Measurements from ENCODE around the gene UBA6.

The UBA6 gene

DNA sequence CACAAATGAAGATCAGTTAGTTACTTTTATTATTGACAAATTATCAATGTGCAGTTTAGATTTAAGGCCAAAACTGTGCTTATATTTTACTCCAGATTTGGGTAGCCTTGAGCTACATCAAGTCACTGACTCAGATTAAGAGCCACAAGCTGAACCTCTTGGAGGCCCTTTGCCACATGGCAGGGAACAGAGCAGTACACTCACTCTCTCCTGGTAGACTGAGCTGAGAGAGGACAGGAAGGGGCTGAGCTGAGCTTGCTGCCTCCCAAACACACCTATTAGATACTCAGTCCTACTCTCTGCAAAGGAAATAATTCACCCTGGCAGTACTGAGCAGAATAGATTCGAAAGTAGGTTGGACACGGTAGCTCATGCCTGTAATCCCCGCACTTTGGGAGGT lies 134.6 kb downstream of the UBA6 start:
- Histone ChIP-seq H3F3A (ENCODE audit: insufficient read depth, low read length) (no peaks in the 10 kb centered on the region), H3K27ac (ENCODE audit: low read length) (no peak overlapping the region), H3K4me1 (ENCODE audit: low read length) (peaks cover 3% of the 10 kb centered on the region), H2AFZ (ENCODE audit: low read length) (no peak overlapping the region), H3K79me2 (ENCODE audit: low read length) (no peaks in the 10 kb centered on the region), H3K4me3 (ENCODE audit: low read length) (no peak overlapping the region), H3K9me3 (replicated peaks; ENCODE audit: insufficient read depth, low read length) (no peaks in the 10 kb centered on the region), H3K9ac (ENCODE audit: low read length) (no peak overlapping the region), H3K36me3 (replicated peaks; ENCODE audit: insufficient read depth, low read length) (no peaks in the 10 kb centered on the region), H3K4me2 (ENCODE audit: low read depth, low read length) (no peak overlapping the region), H4K20me1 (ENCODE audit: insufficient read depth, low read length) (no peaks in the 10 kb centered on the region), H3K9me2 (replicated peaks; ENCODE audit: insufficient read depth, low read length) (no peaks in the 10 kb centered on the region), H3K27me3 (replicated peaks; ENCODE audit: insufficient read depth, low read length) (no peaks in the 10 kb centered on the region)
- TF ChIP-seq, protein P1, sequence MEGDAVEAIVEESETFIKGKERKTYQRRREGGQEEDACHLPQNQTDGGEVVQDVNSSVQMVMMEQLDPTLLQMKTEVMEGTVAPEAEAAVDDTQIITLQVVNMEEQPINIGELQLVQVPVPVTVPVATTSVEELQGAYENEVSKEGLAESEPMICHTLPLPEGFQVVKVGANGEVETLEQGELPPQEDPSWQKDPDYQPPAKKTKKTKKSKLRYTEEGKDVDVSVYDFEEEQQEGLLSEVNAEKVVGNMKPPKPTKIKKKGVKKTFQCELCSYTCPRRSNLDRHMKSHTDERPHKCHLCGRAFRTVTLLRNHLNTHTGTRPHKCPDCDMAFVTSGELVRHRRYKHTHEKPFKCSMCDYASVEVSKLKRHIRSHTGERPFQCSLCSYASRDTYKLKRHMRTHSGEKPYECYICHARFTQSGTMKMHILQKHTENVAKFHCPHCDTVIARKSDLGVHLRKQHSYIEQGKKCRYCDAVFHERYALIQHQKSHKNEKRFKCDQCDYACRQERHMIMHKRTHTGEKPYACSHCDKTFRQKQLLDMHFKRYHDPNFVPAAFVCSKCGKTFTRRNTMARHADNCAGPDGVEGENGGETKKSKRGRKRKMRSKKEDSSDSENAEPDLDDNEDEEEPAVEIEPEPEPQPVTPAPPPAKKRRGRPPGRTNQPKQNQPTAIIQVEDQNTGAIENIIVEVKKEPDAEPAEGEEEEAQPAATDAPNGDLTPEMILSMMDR (IDR thresholded peaks at IDR 0.05; ENCODE audit: low read length), result no peak
- TF ChIP-seq EZH2phosphoT487 (IDR thresholded peaks at IDR 0.05; ENCODE audit: low read length), result no peak
- TF ChIP-seq EZH2 (optimal IDR thresholded peaks at IDR 0.05; ENCODE audit: low read depth, low read length), result no peak
- DNase-seq, result no peak

DNA sequence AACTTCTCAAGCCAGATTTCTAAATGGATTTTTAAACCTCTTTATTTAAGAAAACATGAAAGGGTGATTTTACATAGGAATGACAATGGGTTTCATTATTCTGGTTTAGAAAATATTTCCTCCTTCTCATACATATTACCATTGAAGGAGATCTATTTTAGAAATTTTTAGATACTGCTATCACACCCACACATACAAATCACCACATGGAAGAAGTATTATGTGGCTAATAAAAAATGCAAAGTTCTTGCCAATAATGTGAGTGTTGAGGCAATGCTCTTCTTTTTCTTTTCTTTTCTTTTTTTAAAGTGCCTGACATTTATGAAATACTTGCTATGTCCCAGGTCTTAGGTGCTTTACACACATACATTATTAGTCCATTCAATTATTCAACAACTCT lies 135.7 kb downstream of the UBA6 start:
- H3K27ac ChIP-seq (ENCODE audit: low read length), result no peak overlapping the region
- H4K20me1 ChIP-seq (ENCODE audit: insufficient read depth, low read length), result no peaks in the 10 kb centered on the region
- no peaks in the 10 kb centered on the region for H3K79me2 ChIP-seq (ENCODE audit: low read length)
- no peak overlapping the region for H3K9ac ChIP-seq (ENCODE audit: low read length)
- no peaks in the 10 kb centered on the region for H3F3A ChIP-seq (ENCODE audit: insufficient read depth, low read length)
- H3K9me2 ChIP-seq (replicated peaks; ENCODE audit: insufficient read depth, low read length), result no peaks in the 10 kb centered on the region
- no peak for DNase-seq
- H3K36me3 ChIP-seq (replicated peaks; ENCODE audit: insufficient read depth, low read length), result no peaks in the 10 kb centered on the region
- no peak overlapping the region for H2AFZ ChIP-seq (ENCODE audit: low read length)
- no peaks in the 10 kb centered on the region for H3K27me3 ChIP-seq (replicated peaks; ENCODE audit: insufficient read depth, low read length)
- no peak overlapping the region for H3K4me2 ChIP-seq (ENCODE audit: low read depth, low read length)
- H3K4me1 ChIP-seq (ENCODE audit: low read length), result peaks cover 13% of the 10 kb centered on the region
- H3K9me3 ChIP-seq (replicated peaks; ENCODE audit: insufficient read depth, low read length), result no peaks in the 10 kb centered on the region
- no peak overlapping the region for H3K4me3 ChIP-seq (ENCODE audit: low read length)
- TF ChIP-seq, protein P1 (IDR thresholded peaks at IDR 0.05; ENCODE audit: low read length), result no peak
- TF ChIP-seq EZH2phosphoT487 (IDR thresholded peaks at IDR 0.05; ENCODE audit: low read length) (no peak), EZH2 (optimal IDR thresholded peaks at IDR 0.05; ENCODE audit: low read depth, low read length) (no peak)
